AG09309 (cell line): Measurements from ENCODE around the gene PORCN.

ENCODE experiments used
- DNase-seq: peaks from one replicate; pipeline ENCODE4 v3.0.0-alpha.2; 2010; ENCODE audit warnings: low read depth
- H3K4me3 ChIP-seq: 2 replicates; pipeline ENCODE4 v1.5.1; 2011; ENCODE audit warnings: mild to moderate bottlenecking, low read depth, low read length, moderate library complexity; ENCODE audit not compliant: control insufficient read depth
- TF ChIP-seq, protein P1 (sequence below): IDR thresholded peaks from 2 replicates; pipeline ENCODE4 v1.5.1; 2011; ENCODE audit warnings: mild to moderate bottlenecking, low read depth, low read length, inconsistent platforms; ENCODE audit not compliant: insufficient read depth, control insufficient read depth; ENCODE audit errors: missing control alignments

PORCN gene

DNA sequence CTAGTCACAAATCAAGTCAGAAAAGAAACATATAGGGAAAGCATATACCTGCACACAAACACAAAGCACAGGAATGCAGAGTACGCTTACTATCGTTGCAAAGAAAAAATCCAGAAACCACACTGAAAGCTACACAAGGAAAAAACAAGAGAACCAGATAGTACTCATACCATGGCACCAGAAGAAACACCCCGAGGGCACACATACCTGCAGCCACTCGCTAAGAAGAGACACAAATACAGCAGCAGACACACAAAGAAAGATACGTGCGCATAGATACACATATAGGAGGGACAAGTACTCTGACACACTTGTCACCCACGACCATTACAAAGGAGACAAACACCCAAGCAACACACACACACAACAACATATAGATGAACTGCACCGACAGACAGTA is 37.3 kb upstream of the PORCN start:
- TF ChIP-seq, protein P1, sequence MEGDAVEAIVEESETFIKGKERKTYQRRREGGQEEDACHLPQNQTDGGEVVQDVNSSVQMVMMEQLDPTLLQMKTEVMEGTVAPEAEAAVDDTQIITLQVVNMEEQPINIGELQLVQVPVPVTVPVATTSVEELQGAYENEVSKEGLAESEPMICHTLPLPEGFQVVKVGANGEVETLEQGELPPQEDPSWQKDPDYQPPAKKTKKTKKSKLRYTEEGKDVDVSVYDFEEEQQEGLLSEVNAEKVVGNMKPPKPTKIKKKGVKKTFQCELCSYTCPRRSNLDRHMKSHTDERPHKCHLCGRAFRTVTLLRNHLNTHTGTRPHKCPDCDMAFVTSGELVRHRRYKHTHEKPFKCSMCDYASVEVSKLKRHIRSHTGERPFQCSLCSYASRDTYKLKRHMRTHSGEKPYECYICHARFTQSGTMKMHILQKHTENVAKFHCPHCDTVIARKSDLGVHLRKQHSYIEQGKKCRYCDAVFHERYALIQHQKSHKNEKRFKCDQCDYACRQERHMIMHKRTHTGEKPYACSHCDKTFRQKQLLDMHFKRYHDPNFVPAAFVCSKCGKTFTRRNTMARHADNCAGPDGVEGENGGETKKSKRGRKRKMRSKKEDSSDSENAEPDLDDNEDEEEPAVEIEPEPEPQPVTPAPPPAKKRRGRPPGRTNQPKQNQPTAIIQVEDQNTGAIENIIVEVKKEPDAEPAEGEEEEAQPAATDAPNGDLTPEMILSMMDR: no peak
- H3K4me3 ChIP-seq: no peak overlapping the region
- DNase-seq: no peak

DNA sequence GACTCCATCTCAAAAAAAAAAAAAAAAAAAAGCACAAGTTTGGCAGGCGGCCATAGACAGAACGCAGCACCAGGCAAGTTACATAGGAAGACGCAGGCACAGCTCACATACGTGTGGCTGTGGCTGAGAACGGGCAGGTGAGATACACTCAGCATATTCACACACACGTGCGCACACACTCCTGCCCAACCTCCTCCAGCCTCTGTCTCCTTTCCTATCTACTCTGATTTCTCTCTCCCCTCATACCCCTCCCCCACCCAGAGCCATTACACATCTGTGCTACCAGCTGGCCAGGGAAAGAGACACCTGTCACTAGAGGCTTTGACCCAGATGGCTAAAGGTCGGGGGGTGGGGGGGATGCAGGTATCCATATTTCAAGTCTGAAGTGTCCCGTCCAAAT is 36.6 kb upstream of the PORCN start:
- no peak overlapping the region for H3K4me3 ChIP-seq
- DNase-seq: no peak
- TF ChIP-seq, protein P1: no peak

DNA sequence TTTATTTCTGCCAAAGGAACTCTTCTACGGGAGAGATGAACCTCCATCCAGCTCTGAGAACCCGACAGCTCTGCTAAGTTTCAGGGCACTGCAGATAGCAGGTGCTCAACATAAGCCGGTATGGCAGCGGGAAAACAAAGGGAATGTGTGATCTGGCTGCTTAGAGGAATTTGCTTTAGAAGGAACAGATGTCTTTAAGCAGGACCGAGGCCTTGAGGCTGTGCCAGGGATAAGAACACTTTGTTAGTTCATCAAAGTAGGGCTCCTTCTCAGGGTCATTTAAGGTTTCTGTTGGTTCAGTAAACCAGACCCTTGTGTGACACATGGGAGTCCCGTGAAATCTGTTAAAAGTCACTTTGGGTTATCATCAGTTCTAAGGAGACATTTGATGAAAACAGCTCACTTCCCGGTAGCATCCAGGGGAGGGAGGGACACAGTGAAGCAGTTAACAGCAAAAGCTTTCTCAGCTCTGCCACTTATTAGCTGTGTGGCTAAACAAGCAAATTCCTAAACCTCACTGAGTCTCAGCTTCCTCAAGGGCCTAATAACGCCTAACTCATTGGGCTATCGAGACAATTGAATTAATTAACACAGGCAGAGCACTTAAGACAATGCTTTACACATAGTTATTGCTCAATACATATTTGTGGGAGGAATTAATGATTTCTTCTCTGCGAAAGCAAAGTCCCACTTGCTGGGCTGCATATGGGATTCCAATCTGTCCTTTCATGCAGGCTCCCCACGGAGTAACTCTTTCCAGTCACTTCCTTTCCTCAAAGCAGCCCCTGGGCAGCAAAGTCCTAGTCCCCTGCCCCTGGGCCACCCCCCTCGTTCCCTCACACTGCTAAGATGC is 35.7 kb upstream of the PORCN start:
- TF ChIP-seq, protein P1: no peak
- H3K4me3 ChIP-seq: no peak overlapping the region
- DNase-seq: no peak

DNA sequence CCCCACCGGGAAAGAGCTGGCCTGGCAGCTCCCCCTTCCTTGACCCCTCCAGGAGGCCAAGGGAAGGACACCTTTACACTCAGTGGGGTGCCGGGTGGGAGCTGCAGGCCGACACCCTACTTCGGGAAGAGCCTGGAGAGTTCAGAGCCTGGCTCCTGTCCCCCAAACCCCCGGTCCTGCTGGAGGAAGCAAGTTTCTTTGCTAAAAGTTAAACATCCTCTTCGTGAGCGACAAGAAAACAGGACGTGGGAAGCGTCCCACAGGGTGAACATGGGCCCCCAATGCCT is 35.1 kb upstream of the PORCN start:
- H3K4me3 ChIP-seq: no peak overlapping the region
- TF ChIP-seq, protein P1: no peak
- no peak for DNase-seq

DNA sequence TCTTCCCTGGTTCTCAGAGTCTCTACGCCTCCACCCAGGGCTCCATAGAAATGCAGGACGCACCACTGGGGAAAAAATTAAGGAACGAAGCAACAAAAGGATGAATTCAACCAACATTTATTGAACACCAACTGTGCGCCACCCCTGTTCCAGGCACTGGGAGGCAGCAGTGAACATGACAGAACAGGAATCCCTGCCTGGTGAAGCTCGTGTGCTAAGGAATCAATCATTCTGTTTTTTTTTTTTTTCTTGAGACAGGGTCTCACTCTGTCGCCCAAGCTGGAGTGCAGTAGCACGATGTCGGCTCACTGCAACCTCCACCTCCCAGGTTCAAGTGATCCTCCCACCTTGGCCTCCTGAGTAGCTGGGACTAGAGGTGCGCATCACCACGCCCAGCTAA is 34.7 kb upstream of the PORCN start:
- TF ChIP-seq, protein P1: peak; percentile 31
- H3K4me3 ChIP-seq: no peak overlapping the region
- no peak for DNase-seq

DNA sequence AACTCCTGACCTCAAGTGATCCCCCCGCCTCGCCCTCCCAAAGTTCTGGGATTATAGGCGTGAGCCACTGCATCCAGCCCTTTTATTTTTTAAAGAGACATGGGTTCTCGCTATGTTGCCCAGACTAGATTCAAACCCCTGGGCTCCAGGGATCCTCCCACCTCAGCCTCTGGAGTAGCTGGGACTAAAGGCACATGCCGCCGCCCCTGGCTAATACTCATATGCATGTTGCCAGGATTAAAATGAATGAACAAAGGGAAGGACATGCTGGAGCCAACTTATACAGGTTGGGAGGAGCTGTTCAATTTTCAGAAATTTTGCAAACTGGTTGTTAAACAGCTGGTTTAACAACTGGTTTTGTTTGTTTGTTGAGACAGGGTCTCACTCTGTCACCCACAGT is 34.2 kb upstream of the PORCN start:
- TF ChIP-seq, protein P1: no peak
- H3K4me3 ChIP-seq: no peak overlapping the region
- DNase-seq: no peak
